CD8-positive, alpha-beta memory T cell (primary cell): ENCODE data around the gene SLC2A9. TPM values are rescaled to one million over a fixed set of nuclear protein-coding genes. Genes with fewer than 3 reads are reported as not detected.

Experiments
- CTCF ChIA-PET: fragments of 350-600 bp; sonication (Branson Sonifier 250); formaldehyde crosslinking; loops from one replicate; lab custom pipeline; 2021; ENCODE audit warnings: antibody characterized with exemption; lab: Charles Lee
- POLR2A ChIA-PET: fragments of 350-600 bp; sonication (Branson Sonifier 250); formaldehyde crosslinking; loops from one replicate; lab custom pipeline; 2021; ENCODE audit warnings: antibody characterized with exemption; lab: Charles Lee
- DNase-seq, 5 donors: peaks; one replicate each; pipeline versions ENCODE4 v3.0.0 to v3.0.0-alpha.2; 2020 to 2022; ENCODE audit warnings: mixed read lengths in 1 of 5
- H3K27ac ChIP-seq: one replicate; pipeline ENCODE4 v1.7.0; 2013; ENCODE audit warnings: low read depth, mild to moderate bottlenecking, low read length, moderate library complexity
- H3K27me3 ChIP-seq: 2 replicates; pipeline ENCODE4 v1.7.0; 2013; ENCODE audit warnings: low read length, mild to moderate bottlenecking; ENCODE audit not compliant: insufficient read depth, poor library complexity, severe bottlenecking
- H3K36me3 ChIP-seq: 2 replicates; pipeline ENCODE4 v1.7.0; 2013; ENCODE audit warnings: mild to moderate bottlenecking, low read length, moderate library complexity; ENCODE audit not compliant: insufficient read depth
- H3K4me1 ChIP-seq: 2 replicates; pipeline ENCODE4 v1.7.0; 2013; ENCODE audit warnings: mild to moderate bottlenecking, low read length, moderate library complexity; ENCODE audit not compliant: insufficient read depth
- H3K4me3 ChIP-seq: 2 replicates; pipeline ENCODE4 v1.7.0; 2013; ENCODE audit warnings: mild to moderate bottlenecking, low read length
- H3K9me3 ChIP-seq: 2 replicates; pipeline ENCODE4 v1.7.0; 2013; ENCODE audit warnings: mild to moderate bottlenecking, low read length
- H3K27ac Mint-ChIP-seq, 8 donors: one replicate each; pipeline ENCODE4 v1.8.0; 2020 to 2021; ENCODE audit warnings: mixed read lengths in 8 of 8, mild to moderate bottlenecking in 6 of 8, inconsistent platforms in 3 of 8, moderate library complexity in 3 of 8
- H3K27me3 Mint-ChIP-seq, 2 donors: one replicate each; pipeline ENCODE4 v1.8.0; 2020 to 2021; ENCODE audit warnings: mixed read lengths in 2 of 2, mild to moderate bottlenecking in 1 of 2, moderate library complexity in 1 of 2
- H3K36me3 Mint-ChIP-seq, 3 donors: one replicate each; pipeline ENCODE4 v1.8.0; 2020 to 2021; ENCODE audit warnings: mixed read lengths in 3 of 3, inconsistent platforms in 1 of 3, mild to moderate bottlenecking in 1 of 3
- H3K4me1 Mint-ChIP-seq, 3 donors: one replicate each; pipeline ENCODE4 v1.8.0; 2020 to 2021; ENCODE audit warnings: mixed read lengths in 3 of 3, inconsistent platforms in 1 of 3, mild to moderate bottlenecking in 1 of 3
- H3K4me3 Mint-ChIP-seq, 7 donors: one replicate each; pipeline ENCODE4 v1.8.0; 2020 to 2021; ENCODE audit warnings: mixed read lengths in 7 of 7, mild to moderate bottlenecking in 6 of 7, moderate library complexity in 4 of 7, inconsistent platforms in 2 of 7
- H3K9me3 Mint-ChIP-seq, 5 donors: one replicate each; pipeline ENCODE4 v1.8.0; 2020 to 2022; ENCODE audit warnings: mixed read lengths in 5 of 5, mild to moderate bottlenecking in 3 of 5, moderate library complexity in 2 of 5, inconsistent platforms in 1 of 5
- polyA plus RNA-seq: library from polyadenylated mRNA; unstranded; fragments of 300-500 nt; fragmentation: Illumina TruSeq; gene quantifications from one replicate; pipeline ENCODE4 v1.2.3, GENCODE V29; 2021
- total RNA-seq, 2 experiments: library from RNA; stranded (reverse); gene quantifications; one replicate each; pipeline ENCODE4 v1.2.3, GENCODE V29; 2021

Gene SLC2A9
- total and polyA plus RNA-seq, 3 experiments from 2014 or later: 1.8 to 3.1 (median 3.0) TPM

- no peaks in the 10 kb centered on the region for H3K36me3 ChIP-seq
- ChIA-PET CTCF (no interaction called here), POLR2A (no interaction called here)
- Mint-ChIP-seq H3K9me3 (peaks cover 0 to 4% (median 0%) of the 10 kb centered on the region in 5 donors), H3K36me3 (peaks cover 0 to 5% (median 0%) of the 10 kb centered on the region in 3 donors), H3K4me1 (no peaks in the 10 kb centered on the region), H3K4me3 (no peak overlapping the region), H3K27ac (no peak overlapping the region), H3K27me3 (peaks cover 0 to 9% of the 10 kb centered on the region in 2 donors)
- no peak for DNase-seq
- no peak overlapping the region for H3K27ac ChIP-seq
- no peaks in the 10 kb centered on the region for H3K27me3 ChIP-seq
- H3K4me1 ChIP-seq: no peaks in the 10 kb centered on the region
- H3K4me3 ChIP-seq: no peak overlapping the region
- no peaks in the 10 kb centered on the region for H3K9me3 ChIP-seq
Observed at GRCh38 chr4:9952415-9952950, 68.8 kb downstream of the SLC2A9 start.

DNA sequence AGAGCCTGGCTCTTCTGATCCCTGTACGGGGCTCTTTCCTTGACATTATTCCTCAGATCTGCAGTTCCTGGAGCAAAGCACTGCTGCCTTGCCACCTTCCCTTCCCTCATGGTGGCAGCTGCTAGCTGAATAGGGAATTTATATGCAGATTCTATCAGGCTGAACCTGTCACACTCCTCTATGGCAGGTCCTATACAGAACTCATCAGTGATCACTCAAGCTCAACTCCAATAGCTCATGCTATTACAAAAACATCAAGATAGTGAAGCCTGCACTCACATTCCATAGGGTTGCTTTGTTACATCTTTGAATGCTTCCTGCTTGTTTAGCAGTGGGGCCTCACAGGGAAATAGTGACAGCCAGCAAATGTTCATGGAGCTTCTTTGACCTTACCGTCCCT lies 71.7 kb downstream of the SLC2A9 start:
- H3K27me3 ChIP-seq: no peaks in the 10 kb centered on the region
- Mint-ChIP-seq H3K4me1 (no peaks in the 10 kb centered on the region), H3K36me3 (no peaks in the 10 kb centered on the region), H3K4me3 (no peak overlapping the region), H3K27me3 (peaks cover 0 to 6% of the 10 kb centered on the region in 2 donors), H3K9me3 (no peaks in the 10 kb centered on the region), H3K27ac (no peak overlapping the region)
- no peaks in the 10 kb centered on the region for H3K36me3 ChIP-seq
- ChIA-PET POLR2A (no interaction called here), CTCF (no interaction called here)
- no peak overlapping the region for H3K27ac ChIP-seq
- H3K4me3 ChIP-seq: no peak overlapping the region
- no peaks in the 10 kb centered on the region for H3K4me1 ChIP-seq
- no peaks in the 10 kb centered on the region for H3K9me3 ChIP-seq
- no peak for DNase-seq

DNA sequence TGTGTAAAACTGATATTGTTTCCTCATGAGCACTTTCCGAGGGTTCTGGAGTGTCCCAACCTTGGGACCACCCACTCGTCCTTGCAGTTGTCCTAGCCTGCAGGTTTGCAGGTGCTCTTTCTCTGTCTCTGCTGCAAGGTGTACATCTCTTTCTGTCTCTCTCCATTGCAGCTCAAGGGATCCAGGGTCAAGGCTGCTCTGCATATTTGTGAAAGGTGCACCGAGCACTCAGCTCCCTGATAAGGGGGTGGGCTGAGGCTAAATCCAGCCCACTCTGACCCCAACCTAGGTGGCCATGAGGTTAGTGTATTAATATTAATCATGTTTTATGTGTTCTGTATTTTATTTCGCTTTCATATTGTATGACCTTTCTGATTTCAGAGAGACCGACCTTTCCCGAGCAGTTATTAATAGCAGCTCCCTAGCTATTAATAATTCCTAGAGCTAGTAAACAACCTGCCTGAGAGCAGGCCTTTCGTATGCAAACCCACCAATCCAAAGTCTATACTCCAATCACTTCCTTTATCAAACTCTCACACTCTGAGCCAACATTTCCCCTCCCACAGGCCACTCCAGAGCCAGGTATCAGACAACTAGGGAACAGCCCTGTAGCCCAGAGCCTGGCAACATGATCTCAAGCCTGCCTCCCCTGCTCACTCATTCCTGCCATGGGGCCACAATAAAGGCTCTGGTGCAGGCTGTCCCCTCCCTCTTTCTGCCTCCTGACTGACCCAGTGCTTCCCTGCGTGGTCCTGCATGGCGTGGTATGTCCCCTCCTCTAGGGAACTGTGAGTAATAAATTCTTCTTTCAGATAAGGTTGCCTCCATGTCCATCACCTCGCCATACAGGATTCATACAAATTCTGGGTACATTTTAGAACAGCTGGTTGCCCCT lies 73.9 kb downstream of the SLC2A9 start:
- Histone ChIP-seq H3K4me3 (no peak overlapping the region), H3K27me3 (no peaks in the 10 kb centered on the region), H3K4me1 (no peaks in the 10 kb centered on the region), H3K9me3 (no peaks in the 10 kb centered on the region), H3K36me3 (no peaks in the 10 kb centered on the region), H3K27ac (no peak overlapping the region)
- Mint-ChIP-seq H3K9me3 (no peaks in the 10 kb centered on the region), H3K4me1 (no peaks in the 10 kb centered on the region), H3K36me3 (no peaks in the 10 kb centered on the region), H3K27me3 (peaks cover 0 to 6% of the 10 kb centered on the region in 2 donors), H3K27ac (no peak overlapping the region), H3K4me3 (no peak overlapping the region)
- ChIA-PET POLR2A (no interaction called here), CTCF (no interaction called here)
- DNase-seq: no peak

DNA sequence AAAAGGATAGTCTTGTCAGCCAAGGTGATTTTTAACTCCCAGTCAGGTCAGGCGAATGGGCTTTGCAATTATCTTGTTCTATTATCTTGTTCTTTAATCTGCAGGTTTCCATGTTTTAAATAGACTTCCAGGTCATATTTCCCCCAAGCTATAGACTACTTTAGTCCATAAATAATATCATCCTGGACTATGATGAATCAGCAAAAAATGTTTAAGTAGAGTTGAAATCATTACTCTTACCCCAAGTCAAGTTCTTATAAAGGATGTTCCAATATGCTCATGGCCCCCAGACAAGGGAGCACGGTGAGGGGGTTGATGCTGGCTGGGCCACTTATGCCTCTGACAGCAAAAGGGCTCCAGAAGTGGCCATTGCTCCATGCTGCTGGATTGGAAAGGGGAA lies 75.1 kb downstream of the SLC2A9 start:
- Mint-ChIP-seq H3K27me3 (peaks cover 0 to 6% of the 10 kb centered on the region in 2 donors), H3K27ac (peak overlapping the region in 1 of 8 donors; percentile 47), H3K36me3 (no peaks in the 10 kb centered on the region), H3K9me3 (no peaks in the 10 kb centered on the region), H3K4me3 (peak overlapping the region in 1 of 7 donors; percentile 7), H3K4me1 (no peaks in the 10 kb centered on the region)
- H3K4me3 ChIP-seq: no peak overlapping the region
- no peaks in the 10 kb centered on the region for H3K36me3 ChIP-seq
- no peaks in the 10 kb centered on the region for H3K4me1 ChIP-seq
- ChIA-PET CTCF (no interaction called here), POLR2A (no interaction called here)
- no peaks in the 10 kb centered on the region for H3K9me3 ChIP-seq
- no peak for DNase-seq
- no peak overlapping the region for H3K27ac ChIP-seq
- H3K27me3 ChIP-seq: no peaks in the 10 kb centered on the region

- H3K27ac ChIP-seq: no peak overlapping the region
- Mint-ChIP-seq H3K36me3 (no peaks in the 10 kb centered on the region), H3K27ac (no peak overlapping the region), H3K4me1 (no peaks in the 10 kb centered on the region), H3K4me3 (no peak overlapping the region), H3K9me3 (no peaks in the 10 kb centered on the region), H3K27me3 (peaks cover 0 to 6% of the 10 kb centered on the region in 2 donors)
- no peaks in the 10 kb centered on the region for H3K36me3 ChIP-seq
- H3K9me3 ChIP-seq: no peaks in the 10 kb centered on the region
- H3K4me1 ChIP-seq: no peaks in the 10 kb centered on the region
- POLR2A ChIA-PET: no interaction called here
- H3K27me3 ChIP-seq: no peaks in the 10 kb centered on the region
- H3K4me3 ChIP-seq: no peak overlapping the region
- CTCF ChIA-PET: no interaction called here
- no peak for DNase-seq
Observed at GRCh38 chr4:9944431-9945425, 76.6 kb downstream of the SLC2A9 start.

GRCh38 chr4:9943761-9944160 lies 77.5 kb downstream of the SLC2A9 start:
- peaks cover 0 to 2% of the 10 kb centered on the region in 2 donors for H3K27me3 Mint-ChIP-seq
- H3K4me1 ChIP-seq: no peaks in the 10 kb centered on the region
- CTCF ChIA-PET: no interaction called here
- POLR2A ChIA-PET: no interaction called here
- H3K36me3 Mint-ChIP-seq: no peaks in the 10 kb centered on the region
- H3K4me3 ChIP-seq: no peak overlapping the region
- no peaks in the 10 kb centered on the region for H3K9me3 ChIP-seq
- no peaks in the 10 kb centered on the region for H3K27me3 ChIP-seq
- no peak overlapping the region for H3K4me3 Mint-ChIP-seq
- no peaks in the 10 kb centered on the region for H3K9me3 Mint-ChIP-seq
- H3K36me3 ChIP-seq: no peaks in the 10 kb centered on the region
- no peak overlapping the region for H3K27ac ChIP-seq
- H3K4me1 Mint-ChIP-seq: no peaks in the 10 kb centered on the region
- no peak for DNase-seq
- no peak overlapping the region for H3K27ac Mint-ChIP-seq

DNA sequence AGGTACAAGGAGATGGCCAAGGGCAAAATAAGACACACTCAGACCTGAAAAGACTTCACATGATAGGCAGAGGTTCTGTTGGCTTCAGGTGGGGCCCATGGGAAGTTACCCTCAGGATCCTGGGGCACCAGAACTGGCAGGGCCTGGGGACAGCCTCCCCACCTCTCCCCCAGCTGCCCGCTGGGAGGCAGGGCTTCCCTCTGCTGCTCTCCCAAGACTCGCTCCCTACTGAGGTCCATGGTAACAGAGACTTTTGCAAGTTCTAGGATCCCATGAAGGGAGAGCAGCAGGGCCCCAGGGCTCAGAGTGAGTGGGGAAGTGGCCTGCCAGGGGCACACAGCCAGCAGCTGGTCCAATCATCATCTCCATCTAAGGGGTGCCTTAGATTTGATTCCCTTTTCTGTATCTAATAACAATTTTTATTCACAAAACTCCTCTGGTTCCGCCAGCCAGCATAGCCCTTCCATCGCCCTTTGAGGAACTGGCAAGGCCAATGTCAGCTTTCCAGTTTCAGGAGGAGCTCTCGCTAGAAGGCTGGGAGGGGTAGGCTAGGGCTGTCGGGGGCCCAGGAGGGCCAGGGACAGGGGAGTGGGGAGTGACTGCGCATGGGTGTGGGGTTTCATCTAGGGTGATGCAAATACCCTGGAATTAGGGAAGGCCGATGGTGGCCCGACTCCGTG lies 78.2 kb downstream of the SLC2A9 start:
- no peak overlapping the region for H3K4me3 ChIP-seq
- ChIA-PET POLR2A (no interaction called here), CTCF (no interaction called here)
- no peak overlapping the region for H3K27ac ChIP-seq
- no peaks in the 10 kb centered on the region for H3K4me1 ChIP-seq
- Mint-ChIP-seq H3K27me3 (no peaks in the 10 kb centered on the region), H3K27ac (no peak overlapping the region), H3K4me3 (no peak overlapping the region), H3K9me3 (no peaks in the 10 kb centered on the region), H3K4me1 (no peaks in the 10 kb centered on the region), H3K36me3 (no peaks in the 10 kb centered on the region)
- no peaks in the 10 kb centered on the region for H3K36me3 ChIP-seq
- no peak for DNase-seq
- H3K9me3 ChIP-seq: no peaks in the 10 kb centered on the region
- H3K27me3 ChIP-seq: no peaks in the 10 kb centered on the region
